ENCODE data around the gene AGPAT4.

AGPAT4 gene

GRCh38 chr6:161166176-161166575, 107.7 kb downstream of the AGPAT4 start:
- DNase-seq (ENCODE audit: low read depth): no peak

DNA sequence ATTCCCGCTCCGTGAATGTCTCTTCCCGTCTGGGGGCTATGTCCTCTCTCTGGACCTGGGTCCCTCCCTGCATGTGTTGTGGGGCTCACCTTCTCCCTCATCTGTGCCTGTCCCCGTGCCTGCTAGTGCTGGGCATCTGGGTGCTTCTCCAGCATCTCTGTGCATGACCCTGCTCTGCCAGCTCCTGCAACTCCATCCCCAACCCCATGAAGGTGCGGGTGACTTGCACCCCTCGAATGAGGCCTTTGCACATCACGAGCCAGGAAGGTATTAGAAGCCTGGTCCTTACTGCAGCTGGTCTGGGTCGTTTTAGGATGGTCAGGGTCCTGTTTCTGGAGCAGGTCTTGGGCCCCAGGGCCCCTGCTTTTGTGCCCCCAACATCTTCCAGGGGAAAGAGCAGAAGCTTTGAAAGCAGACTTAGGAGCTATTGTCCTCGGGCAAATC, 109.7 kb downstream of the AGPAT4 start:
- DNase-seq (ENCODE audit: low read depth): no peak

DNA sequence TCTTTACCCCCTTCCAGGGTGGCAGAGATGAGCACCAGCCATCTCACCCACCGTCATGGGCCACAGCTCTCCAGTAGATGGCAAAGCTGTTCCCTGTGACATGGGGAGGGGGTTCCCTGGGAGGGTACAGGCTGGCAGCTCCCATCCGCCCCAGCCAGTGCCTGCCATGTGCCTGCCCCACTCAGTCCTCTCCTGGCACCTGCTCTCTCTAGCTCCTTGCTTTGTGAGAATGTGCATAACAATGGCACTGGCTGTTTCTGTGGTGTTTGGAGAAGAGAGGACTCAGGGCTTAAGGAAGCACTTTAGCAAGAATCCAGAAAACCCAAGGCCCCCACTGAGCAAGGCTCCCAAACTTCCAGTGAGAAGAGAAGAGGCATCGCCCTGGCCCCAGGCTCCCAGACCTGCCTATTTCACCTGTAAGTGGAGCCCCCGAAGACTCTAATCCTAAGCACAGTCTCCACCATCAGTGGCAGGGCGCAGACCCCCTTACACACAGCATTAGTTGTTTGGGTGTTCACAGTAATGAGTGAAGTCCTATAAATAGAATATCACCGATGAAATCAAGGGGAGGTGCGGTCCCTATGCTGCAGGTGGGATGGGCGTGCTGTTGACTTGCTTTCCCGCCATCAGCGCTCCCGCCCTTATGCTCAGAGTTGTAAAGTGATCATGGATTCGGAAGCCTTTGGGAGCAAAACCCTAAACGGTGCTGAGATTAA, 110.2 kb downstream of the AGPAT4 start:
- DNase-seq (ENCODE audit: low read depth): no peak

- DNase-seq (ENCODE audit: low read depth): no peak
These were observed 111.1 kb downstream of the AGPAT4 start for GRCh38 chr6:161162722-161163121.

DNA sequence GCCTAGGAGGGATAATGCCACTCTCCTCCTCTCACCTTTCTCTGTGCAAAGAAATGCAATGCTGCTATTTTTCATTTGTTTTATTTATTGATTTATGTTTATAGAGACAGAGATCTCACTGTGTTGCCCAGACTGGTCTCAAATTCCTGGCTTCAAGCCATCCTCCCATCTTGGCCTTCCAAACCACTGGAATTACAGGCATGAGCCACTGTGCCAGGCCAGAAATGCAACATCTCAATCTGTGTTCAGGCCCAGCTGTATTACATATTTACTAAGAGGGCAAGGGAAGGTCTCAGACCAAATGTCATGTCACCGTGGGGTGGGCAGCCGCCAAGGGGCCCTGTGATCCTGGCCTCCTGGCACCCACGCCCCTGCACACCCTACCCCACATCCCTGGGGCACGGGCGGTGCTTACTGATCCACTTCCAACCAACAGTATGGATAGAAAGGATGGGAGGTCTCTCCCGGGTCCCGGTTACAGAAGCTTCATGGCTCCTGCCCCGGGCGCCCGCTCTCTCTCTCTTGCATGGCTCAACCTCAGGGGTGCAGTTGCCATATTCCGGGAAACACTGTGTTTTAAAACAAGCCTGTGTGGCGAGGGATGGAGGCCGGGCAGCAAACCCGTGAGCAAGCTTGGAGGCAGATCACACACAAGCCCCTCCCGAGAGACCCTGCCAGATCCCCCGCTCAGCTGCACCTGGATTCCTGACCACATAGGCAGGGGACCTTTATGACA, 111.8 kb downstream of the AGPAT4 start:
- DNase-seq (ENCODE audit: low read depth): peak; percentile 78

DNA sequence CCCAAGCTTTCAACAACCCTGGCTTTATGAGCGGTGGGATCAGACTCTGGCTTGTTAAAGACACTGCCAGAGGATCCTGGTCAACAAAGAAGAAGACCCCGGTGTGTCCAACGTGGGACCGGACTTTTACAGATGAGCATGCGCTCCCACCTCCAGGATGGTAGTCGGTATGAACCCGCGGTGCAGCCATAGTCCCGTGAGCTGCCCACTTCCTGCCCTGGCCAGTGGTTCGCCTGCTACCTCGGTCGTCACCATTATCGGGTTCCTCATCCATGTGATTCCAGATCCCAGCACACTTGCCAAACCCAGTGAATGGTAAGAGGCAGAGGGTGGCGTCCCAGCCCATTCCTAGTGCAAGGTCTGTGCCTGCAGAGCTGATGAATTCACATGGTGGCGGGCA, 112.7 kb downstream of the AGPAT4 start:
- DNase-seq (ENCODE audit: low read depth): no peak

DNA sequence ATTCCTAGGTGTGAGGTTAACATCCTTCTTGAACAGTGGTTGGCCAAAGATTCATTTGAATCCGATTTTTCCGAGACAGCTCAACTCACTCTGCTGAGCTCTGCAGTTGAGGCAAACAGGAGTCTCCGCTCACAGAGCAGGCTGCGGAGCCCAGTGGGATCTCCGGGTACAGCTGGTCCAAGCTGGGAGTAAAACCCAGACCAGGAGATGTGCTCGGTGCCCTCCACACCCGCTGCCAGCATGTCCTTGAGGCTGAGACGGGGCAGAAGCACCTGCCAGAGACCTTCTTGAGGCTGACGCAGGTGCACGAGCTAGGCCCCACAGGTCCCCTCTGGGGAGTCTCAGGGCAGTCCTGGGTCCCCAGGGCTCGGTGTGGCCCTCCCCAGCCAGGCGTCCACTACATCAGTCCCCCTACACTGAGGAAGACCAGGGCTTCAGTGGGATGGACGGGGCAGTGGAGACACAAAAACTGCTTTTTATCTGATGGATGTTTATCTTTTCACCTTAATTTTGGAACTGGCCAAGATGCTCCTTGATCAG, 119.0 kb downstream of the AGPAT4 start:
- no peak for DNase-seq (ENCODE audit: low read depth)

DNA sequence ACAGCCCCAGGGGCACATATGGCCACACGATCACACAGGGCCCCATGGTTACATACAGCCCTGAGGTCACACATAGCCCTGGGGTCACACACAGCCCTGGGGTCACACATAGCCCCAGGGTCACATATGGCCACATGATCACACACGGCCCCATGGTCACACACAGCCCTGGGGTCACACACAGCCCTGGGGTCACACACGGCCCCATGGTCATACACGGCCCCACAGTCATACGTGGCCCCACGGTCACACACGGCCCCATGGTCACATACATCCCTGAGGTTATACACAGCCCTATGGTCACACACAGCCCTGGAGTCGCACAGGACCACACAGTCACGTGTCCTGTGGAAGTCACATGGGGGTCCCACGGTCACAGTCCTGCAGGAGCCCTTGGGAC, 120.1 kb downstream of the AGPAT4 start:
- DNase-seq (ENCODE audit: low read depth): no peak

GRCh38 chr6:161152907-161153662, 120.8 kb downstream of the AGPAT4 start:
- DNase-seq (ENCODE audit: low read depth): no peak

- no peak for DNase-seq (ENCODE audit: low read depth)
These were observed 121.4 kb downstream of the AGPAT4 start for GRCh38 chr6:161152527-161152862.

- no peak for DNase-seq (ENCODE audit: low read depth)
These were observed 122.0 kb downstream of the AGPAT4 start for GRCh38 chr6:161151660-161152526.

DNA sequence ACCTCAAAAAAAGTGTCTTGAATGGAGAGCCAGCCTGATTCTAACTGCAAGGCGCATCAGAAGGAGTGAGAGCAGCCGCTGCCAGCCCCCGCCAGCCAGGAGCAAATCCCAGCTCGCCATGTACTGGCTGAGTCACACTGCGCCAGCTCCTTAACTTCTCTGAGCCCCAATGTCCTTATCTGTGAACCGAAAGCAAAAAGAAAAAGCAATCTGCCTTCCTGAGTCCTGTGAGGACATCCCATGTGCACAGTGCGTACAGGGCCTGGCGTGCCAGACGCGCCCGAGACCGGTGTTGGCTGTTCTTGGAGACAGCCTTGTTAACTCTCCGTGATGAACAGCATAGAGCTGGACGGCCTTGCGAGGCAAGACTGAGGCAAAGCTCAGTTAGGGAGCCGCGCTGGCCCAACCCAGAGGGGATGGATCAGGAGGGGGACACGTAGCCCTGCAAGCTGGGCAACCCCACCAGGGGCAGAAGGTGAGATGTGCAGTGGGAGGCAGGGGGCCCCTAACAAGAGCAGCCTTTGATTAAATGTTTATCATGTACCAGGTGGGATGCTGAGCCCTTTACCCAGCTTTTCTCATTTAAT, 122.7 kb downstream of the AGPAT4 start:
- no peak for DNase-seq (ENCODE audit: low read depth)

DNA sequence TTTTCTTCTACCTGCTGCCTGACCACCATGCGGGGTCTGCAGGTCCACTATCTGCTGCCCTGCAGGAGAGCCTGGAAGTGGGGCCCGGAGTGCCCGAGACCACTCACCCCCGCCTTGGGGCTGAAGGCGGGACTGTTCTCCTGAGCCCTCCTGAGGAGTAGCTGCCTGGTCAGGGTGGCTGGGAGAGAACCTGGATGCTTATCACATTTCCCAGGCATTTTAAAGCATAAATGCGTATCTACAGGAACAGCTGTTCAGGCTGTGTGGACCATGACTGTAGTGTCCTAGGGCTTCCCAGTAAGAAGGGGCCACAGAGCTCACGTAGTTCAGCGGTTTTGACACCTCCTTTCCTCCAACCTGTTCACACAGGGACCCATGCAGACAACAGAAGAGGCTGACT, 123.3 kb downstream of the AGPAT4 start:
- DNase-seq (ENCODE audit: low read depth): no peak

GRCh38 chr6:161150136-161150535, 123.7 kb downstream of the AGPAT4 start:
- no peak for DNase-seq (ENCODE audit: low read depth)

DNA sequence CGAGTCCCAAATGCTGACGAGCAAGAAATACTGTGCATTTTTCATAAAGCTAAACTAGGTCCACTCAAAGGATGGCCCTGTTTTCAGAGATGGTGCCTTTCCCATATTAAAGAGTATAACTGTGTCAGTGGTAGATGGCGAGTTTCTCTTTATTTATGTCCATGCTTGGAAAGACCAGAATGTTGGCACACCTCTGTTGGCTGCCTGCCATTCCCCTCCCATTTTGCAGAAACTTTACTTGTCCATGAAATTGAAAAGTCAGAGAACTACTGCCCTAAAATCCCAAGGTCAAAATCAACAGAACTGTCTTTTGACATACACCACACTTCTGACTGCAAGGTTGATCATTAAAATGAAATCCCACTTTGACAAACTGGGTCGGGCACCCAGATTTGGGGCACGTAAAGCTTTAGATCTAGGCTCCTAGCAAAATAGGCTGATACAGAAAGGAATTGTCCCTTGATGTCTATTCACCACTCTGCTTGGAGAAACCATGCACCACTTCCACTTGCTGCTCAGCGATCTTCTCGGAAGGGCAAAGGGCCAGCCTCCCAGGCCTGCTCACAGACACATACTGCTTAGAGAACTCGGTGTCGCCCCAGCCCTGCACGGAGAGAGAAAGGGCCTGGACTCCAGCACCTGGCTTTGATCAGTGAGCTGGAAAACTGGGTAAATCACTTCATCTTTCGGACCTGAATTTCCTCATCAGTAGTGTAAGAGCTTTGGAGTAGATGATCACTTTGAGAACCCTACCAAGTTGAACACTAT, 130.0 kb downstream of the AGPAT4 start:
- no peak for DNase-seq (ENCODE audit: low read depth)

GRCh38 chr6:161142957-161143296, 130.9 kb downstream of the AGPAT4 start:
- DNase-seq (ENCODE audit: low read depth): no peak

DNA sequence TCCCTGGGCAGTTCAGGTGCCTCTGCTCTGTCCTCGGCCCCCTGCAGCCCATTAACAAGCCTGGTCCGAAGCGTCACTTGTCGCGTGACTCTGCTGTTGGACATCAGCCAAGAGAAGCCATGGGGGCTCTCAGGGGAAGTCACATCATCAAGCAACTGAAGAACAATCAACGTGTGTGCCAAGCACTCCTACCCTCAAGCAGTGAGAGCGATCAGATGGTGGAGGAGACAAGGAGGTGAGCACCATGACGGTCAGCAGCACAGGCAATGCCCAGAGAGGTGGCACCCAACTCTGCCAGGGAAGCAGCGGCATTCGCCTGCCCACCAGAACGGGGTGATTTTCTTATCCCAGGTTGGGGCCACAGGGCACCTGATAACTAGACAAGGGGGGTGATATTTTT, 132.7 kb downstream of the AGPAT4 start:
- no peak for DNase-seq (ENCODE audit: low read depth)

GRCh38 chr6:161140554-161140875, 133.3 kb downstream of the AGPAT4 start:
- no peak for DNase-seq (ENCODE audit: low read depth)

- DNase-seq (ENCODE audit: low read depth): no peak
These were observed 133.9 kb downstream of the AGPAT4 start for GRCh38 chr6:161139766-161140553.

- DNase-seq (ENCODE audit: low read depth): no peak
These were observed 134.5 kb downstream of the AGPAT4 start for GRCh38 chr6:161139304-161139765.
